Fibroblast of mammary gland (primary cell): Measurements from ENCODE around the gene FOCAD.

Experiments used
- DNase-seq: peaks from one replicate; pipeline ENCODE4 v3.0.0-alpha.2; 2010; ENCODE audit warnings: low read depth
- H3K4me3 ChIP-seq: 2 replicates; pipeline ENCODE4 v1.5.1; 2011; ENCODE audit warnings: low read depth, mild to moderate bottlenecking, low read length, moderate library complexity; ENCODE audit not compliant: control insufficient read depth
- TF ChIP-seq, protein P1 (sequence below): conservative IDR thresholded peaks from 2 replicates; pipeline ENCODE4 v1.5.1; 2011; ENCODE audit warnings: low read depth, low read length, inconsistent platforms; ENCODE audit not compliant: control insufficient read depth, insufficient read depth

Gene FOCAD

DNA sequence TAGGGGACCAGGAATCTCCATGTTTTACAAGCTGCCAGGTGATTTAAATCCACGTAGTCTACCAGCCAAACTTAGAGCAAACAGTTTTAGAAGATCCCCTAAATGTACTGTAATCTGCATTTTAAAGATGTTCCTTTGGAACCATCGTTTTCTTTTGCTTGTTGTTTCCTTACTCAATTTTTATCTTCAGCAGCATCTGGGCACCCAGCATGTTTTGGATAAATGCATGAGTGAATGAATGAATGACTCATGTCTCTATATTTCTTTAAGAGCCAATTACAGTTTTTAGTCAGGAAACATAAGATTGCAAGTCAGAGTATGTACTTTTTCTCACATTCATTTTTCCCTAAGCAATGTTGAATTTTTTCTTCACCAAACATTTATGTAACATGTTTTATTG lies 224.4 kb downstream of the FOCAD start:
- H3K4me3 ChIP-seq = no peak overlapping the region
- TF ChIP-seq, protein P1, sequence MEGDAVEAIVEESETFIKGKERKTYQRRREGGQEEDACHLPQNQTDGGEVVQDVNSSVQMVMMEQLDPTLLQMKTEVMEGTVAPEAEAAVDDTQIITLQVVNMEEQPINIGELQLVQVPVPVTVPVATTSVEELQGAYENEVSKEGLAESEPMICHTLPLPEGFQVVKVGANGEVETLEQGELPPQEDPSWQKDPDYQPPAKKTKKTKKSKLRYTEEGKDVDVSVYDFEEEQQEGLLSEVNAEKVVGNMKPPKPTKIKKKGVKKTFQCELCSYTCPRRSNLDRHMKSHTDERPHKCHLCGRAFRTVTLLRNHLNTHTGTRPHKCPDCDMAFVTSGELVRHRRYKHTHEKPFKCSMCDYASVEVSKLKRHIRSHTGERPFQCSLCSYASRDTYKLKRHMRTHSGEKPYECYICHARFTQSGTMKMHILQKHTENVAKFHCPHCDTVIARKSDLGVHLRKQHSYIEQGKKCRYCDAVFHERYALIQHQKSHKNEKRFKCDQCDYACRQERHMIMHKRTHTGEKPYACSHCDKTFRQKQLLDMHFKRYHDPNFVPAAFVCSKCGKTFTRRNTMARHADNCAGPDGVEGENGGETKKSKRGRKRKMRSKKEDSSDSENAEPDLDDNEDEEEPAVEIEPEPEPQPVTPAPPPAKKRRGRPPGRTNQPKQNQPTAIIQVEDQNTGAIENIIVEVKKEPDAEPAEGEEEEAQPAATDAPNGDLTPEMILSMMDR = no peak
- DNase-seq = no peak

DNA sequence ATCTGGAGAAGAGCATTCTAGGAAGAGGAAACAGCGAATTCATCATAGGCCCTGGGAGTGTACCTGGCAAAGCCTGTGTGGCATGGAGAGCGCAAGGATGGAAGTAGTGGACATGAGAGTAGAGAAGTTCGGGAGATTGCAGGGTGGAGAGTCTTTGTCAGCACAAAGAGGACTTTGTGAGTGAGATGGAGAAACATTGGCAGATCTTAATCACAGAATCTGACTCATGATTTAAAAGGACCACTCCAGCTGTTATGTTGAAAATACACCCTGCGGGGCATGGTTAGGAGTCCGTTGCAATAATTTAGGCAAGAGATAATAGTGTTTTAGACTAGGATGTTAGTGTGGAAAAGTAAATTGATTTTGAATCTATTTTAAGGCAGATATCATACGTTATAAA lies 230.5 kb downstream of the FOCAD start:
- DNase-seq = no peak
- H3K4me3 ChIP-seq = no peak overlapping the region
- TF ChIP-seq, protein P1 = no peak

DNA sequence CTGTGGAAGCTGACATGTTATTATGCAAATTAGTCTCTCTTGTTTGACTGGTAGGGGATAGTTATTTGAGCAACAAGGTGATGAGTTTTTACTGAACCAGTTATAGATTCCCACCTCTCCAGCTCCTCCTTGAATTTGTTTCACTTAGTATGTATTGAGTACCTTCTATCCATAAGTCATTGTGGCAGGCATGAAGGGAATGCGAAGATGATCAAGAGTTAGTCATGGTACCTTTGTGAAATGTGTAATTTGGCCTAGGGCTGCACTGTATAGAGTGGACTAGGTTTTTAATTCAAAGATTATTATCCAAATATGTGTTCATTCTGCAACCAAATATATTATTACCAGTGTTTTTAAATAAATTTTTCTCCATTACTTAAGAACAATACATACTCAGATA lies 237.3 kb downstream of the FOCAD start:
- TF ChIP-seq, protein P1 = no peak
- DNase-seq = no peak
- no peak overlapping the region for H3K4me3 ChIP-seq

DNA sequence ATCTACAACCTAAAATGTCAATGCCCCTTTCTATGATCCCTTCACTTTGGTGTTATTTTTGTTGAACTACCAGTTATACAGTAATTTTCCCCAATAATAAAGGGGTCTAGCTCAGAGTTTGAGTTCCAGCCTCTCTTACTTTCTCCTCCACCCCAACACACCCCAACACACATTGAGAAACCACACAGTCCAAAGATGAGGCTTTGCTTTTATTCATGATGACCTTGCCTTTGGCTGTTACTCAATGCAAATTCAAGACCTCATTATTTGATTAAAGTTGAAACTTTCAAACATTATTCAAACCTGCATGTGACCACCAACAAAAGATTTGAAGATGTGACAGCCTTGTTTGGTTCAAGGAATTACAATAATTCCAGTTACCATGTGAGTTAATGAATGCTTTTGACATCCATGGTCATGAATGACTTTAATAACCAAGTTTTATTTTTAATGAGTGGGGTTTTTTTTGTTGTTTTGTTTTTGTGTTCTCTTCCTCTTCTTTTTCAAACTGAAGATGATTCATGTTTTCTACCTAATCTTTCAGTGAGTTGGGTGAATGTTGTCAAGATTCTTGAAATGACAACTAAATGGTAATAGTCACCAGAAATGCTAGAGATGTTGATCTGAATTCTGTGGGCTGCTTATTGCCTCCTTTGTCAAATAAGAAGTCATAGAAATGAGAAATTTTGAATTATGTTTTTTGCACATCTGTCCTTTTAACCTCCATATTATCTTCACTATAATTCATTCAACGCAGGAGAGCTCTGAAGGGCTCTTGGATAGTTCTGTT lies 241.4 kb downstream of the FOCAD start:
- TF ChIP-seq, protein P1 = no peak
- H3K4me3 ChIP-seq = no peak overlapping the region
- no peak for DNase-seq

DNA sequence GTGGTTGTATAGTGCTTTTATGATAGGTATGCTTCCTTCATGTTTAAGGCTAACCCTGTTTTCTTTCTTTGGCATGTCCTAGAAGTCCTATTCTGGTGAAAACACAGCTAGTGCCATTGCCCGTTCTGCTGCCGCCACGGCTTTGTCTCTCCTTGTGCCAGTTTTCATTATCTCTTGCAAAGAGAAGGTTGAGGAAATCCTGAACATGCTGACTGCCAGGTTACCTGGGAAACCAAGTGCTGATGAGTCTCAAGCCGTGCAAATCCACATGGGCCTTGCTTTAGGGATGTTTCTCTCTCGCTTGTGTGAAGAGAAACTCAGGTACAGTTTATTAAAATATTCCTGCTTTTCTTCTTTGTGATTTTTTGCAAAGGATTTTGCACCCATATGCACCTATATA lies 245.2 kb downstream of the FOCAD start:
- no peak overlapping the region for H3K4me3 ChIP-seq
- DNase-seq = no peak
- TF ChIP-seq, protein P1 = no peak

DNA sequence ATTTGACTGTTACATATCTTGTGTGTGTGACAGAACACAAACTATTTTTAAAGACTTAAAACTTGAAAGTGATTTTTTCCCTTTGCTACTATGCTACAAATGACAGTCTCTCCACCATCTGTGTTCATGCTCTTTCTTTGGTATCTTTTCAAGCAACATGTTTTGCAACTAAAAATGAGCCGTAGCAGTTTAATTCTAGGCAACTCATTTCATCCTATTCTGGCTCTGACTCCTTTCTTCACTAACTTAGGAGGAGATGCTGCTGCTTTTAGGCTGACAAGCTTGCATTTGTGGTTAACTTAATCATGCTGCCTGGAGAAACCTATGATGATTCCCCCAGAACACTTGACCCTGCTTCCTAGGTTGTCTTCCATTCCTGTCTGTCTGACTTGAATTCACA lies 246.8 kb downstream of the FOCAD start:
- TF ChIP-seq, protein P1 = no peak
- H3K4me3 ChIP-seq = no peak overlapping the region
- DNase-seq = no peak
